Neuronal stem cell (in vitro differentiated cells): ENCODE results near the gene PDLIM7.
A peak's percentile ranks its signal among the peaks of the same experiment; 100 is the strongest.

Experiments used
- DNase-seq: peaks from one replicate; pipeline ENCODE4 v3.0.0-alpha.2; 2013; ENCODE audit warnings: low spot score
- H2AFZ ChIP-seq: one replicate; pipeline ENCODE4 v1.6.1; 2013; ENCODE audit warnings: mild to moderate bottlenecking, low read length, inconsistent platforms
- H2AK5ac ChIP-seq: 2 replicates; pipeline ENCODE4 v1.6.1; 2013; ENCODE audit warnings: low read depth, mild to moderate bottlenecking, inconsistent platforms, low read length, moderate library complexity, mixed read lengths
- H2BK120ac ChIP-seq: 2 replicates; pipeline ENCODE4 v1.6.1; 2013; ENCODE audit warnings: low read depth, mild to moderate bottlenecking, inconsistent platforms, low read length, moderate library complexity, mixed read lengths
- H2BK12ac ChIP-seq: one replicate; pipeline ENCODE4 v1.6.1; 2013; ENCODE audit warnings: low read length, inconsistent platforms
- H2BK15ac ChIP-seq: 2 replicates; pipeline ENCODE4 v1.6.1; 2013; ENCODE audit warnings: mild to moderate bottlenecking, low read length, inconsistent platforms, mixed read lengths
- H2BK5ac ChIP-seq: one replicate; pipeline ENCODE4 v1.6.1; 2013; ENCODE audit warnings: inconsistent platforms, mild to moderate bottlenecking, low read length, moderate library complexity
- H3K14ac ChIP-seq: one replicate; pipeline ENCODE4 v1.6.1; 2013; ENCODE audit warnings: low read length, inconsistent platforms
- H3K18ac ChIP-seq: 2 replicates; pipeline ENCODE4 v1.6.1; 2013; ENCODE audit warnings: low read length, inconsistent platforms
- H3K23ac ChIP-seq: 2 replicates; pipeline ENCODE4 v1.6.1; 2013; ENCODE audit warnings: low read depth, mild to moderate bottlenecking, mixed read lengths, low read length, inconsistent platforms; ENCODE audit not compliant: poor library complexity
- H3K27ac ChIP-seq: replicated peaks from 3 replicates; pipeline ENCODE4 v1.5.1; 2013; ENCODE audit warnings: low read length, inconsistent platforms
- H3K27me3 ChIP-seq, 3 experiments: 2 replicates each; pipeline ENCODE4 v1.6.1; 2013; ENCODE audit warnings: low read length in 3 of 3, mild to moderate bottlenecking in 2 of 3, inconsistent platforms in 1 of 3, low read depth in 1 of 3, mixed read lengths in 1 of 3, moderate library complexity in 1 of 3; ENCODE audit not compliant: control insufficient read depth in 3 of 3, insufficient read depth in 3 of 3
- H3K36me3 ChIP-seq, 2 donors: replicated peaks in 1 of 2; 2 replicates each; pipeline ENCODE4 v1.6.1; 2013; ENCODE audit warnings: low read length in 2 of 2; ENCODE audit not compliant: control insufficient read depth in 2 of 2, insufficient read depth in 2 of 2
- H3K4ac ChIP-seq: 2 replicates; pipeline ENCODE4 v1.6.1; 2013; ENCODE audit warnings: inconsistent platforms, mild to moderate bottlenecking, low read length, moderate library complexity
- H3K4me1 ChIP-seq, 2 donors: 1 replicate in 1 of 2; 2 replicates in 1 of 2; pipeline ENCODE4 v1.6.1; 2013; ENCODE audit warnings: low read length in 2 of 2, low read depth in 1 of 2; ENCODE audit not compliant: control insufficient read depth in 2 of 2, insufficient read depth in 1 of 2
- H3K4me2 ChIP-seq: one replicate; pipeline ENCODE4 v1.6.1; 2013; ENCODE audit warnings: mild to moderate bottlenecking, low read length, inconsistent platforms; ENCODE audit not compliant: insufficient read depth, poor library complexity, severe bottlenecking
- H3K4me3 ChIP-seq, 2 donors: 2 replicates each; pipeline ENCODE4 v1.5.1; 2013; ENCODE audit warnings: low read length in 2 of 2, mild to moderate bottlenecking in 2 of 2, inconsistent platforms in 1 of 2, moderate library complexity in 1 of 2
- H3K79me1 ChIP-seq: one replicate; pipeline ENCODE4 v1.6.1; 2013; ENCODE audit warnings: low read depth, mild to moderate bottlenecking, inconsistent platforms, low read length, moderate library complexity
- H3K9ac ChIP-seq: one replicate; pipeline ENCODE4 v1.6.1; 2013; ENCODE audit warnings: mild to moderate bottlenecking, low read depth, low read length, inconsistent platforms; ENCODE audit not compliant: poor library complexity
- H3K9me3 ChIP-seq, 2 donors: replicated peaks in 1 of 2; 2 replicates each; pipeline versions ENCODE3 to v1.6.1; 2013; ENCODE audit warnings: low read length in 2 of 2, mild to moderate bottlenecking in 2 of 2, inconsistent platforms in 1 of 2, low read depth in 1 of 2, mixed read lengths in 1 of 2, moderate library complexity in 1 of 2; ENCODE audit not compliant: control insufficient read depth in 2 of 2, insufficient read depth in 1 of 2
- H4K8ac ChIP-seq: one replicate; pipeline ENCODE4 v1.6.1; 2013; ENCODE audit warnings: low read depth, mild to moderate bottlenecking, inconsistent platforms, low read length, moderate library complexity
- H4K91ac ChIP-seq: one replicate; pipeline ENCODE4 v1.6.1; 2013; ENCODE audit warnings: low read length, low read depth, mild to moderate bottlenecking, inconsistent platforms; ENCODE audit not compliant: poor library complexity
- WGBS, 2 donors: extraction: QIAGEN DNeasy Blood & Tissue Kit; methylation state at CpG; one replicate each; pipeline ENCODE4 v1.1.7; 2013; ENCODE audit warnings: missing lambda C conversion rate in 2 of 2, mixed read lengths in 1 of 2; ENCODE audit not compliant: insufficient read length in 2 of 2, insufficient replicate concordance in 1 of 2; ENCODE audit errors: extremely low coverage in 2 of 2; 5-methylcytosine and 5-hydroxymethylcytosine counted together

PDLIM7 gene

GRCh38 chr5:177474846-177475562 is 22.4 kb downstream of the PDLIM7 start:
- no peak overlapping the region for H3K27ac ChIP-seq
- H3K4ac ChIP-seq, result no peak overlapping the region
- no peak overlapping the region for H2BK120ac ChIP-seq
- peaks cover 26 to 39% of the 10 kb centered on the region in 2 donors for H3K36me3 ChIP-seq
- H3K4me1 ChIP-seq, result peaks cover 30 to 37% of the 10 kb centered on the region in 2 donors
- no peak overlapping the region for H3K9ac ChIP-seq
- peaks cover 0 to 1% of the 10 kb centered on the region in 2 donors for H3K9me3 ChIP-seq
- H2BK12ac ChIP-seq, result no peak overlapping the region
- no peak for DNase-seq
- H2BK5ac ChIP-seq, result no peak overlapping the region
- H3K4me2 ChIP-seq, result no peak overlapping the region
- peaks cover 18% of the 10 kb centered on the region for H3K79me1 ChIP-seq
- H3K14ac ChIP-seq, result no peak overlapping the region
- no peak overlapping the region for H2AFZ ChIP-seq
- no peaks in the 10 kb centered on the region for H3K27me3 ChIP-seq
- H2BK15ac ChIP-seq, result no peak overlapping the region
- peak overlapping the region; percentile 42 for H3K18ac ChIP-seq
- no peak overlapping the region for H3K4me3 ChIP-seq
- no peak overlapping the region for H4K8ac ChIP-seq
- H3K23ac ChIP-seq, result no peak overlapping the region
- no CpG with 5 or more reads among the region's 4 CpGs for WGBS, 2 donors
- H2AK5ac ChIP-seq, result peak overlapping the region; percentile 27
- no peak overlapping the region for H4K91ac ChIP-seq

GRCh38 chr5:177474002-177474476 is 23.4 kb downstream of the PDLIM7 start:
- no CpG with 5 or more reads among the region's 7 CpGs for WGBS, 2 donors
- no peak overlapping the region for H3K14ac ChIP-seq
- peak overlapping the region; percentile 33 for H3K27ac ChIP-seq
- H2BK5ac ChIP-seq, result no peak overlapping the region
- H3K79me1 ChIP-seq, result peaks cover 23% of the 10 kb centered on the region
- H4K91ac ChIP-seq, result peak overlapping the region; percentile 6
- no peak overlapping the region for H2BK120ac ChIP-seq
- H2BK15ac ChIP-seq, result no peak overlapping the region
- H3K9me3 ChIP-seq, result no peaks in the 10 kb centered on the region
- peaks cover 39 to 41% of the 10 kb centered on the region in 2 donors for H3K4me1 ChIP-seq
- no peak for DNase-seq
- peak overlapping the region; percentile 86 for H3K18ac ChIP-seq
- H3K4me2 ChIP-seq, result no peak overlapping the region
- no peak overlapping the region for H3K4ac ChIP-seq
- no peak overlapping the region for H3K23ac ChIP-seq
- peak overlapping the region in 1 of 2 donors; percentile 94 for H3K4me3 ChIP-seq
- H3K27me3 ChIP-seq, result no peaks in the 10 kb centered on the region
- peaks cover 23 to 40% of the 10 kb centered on the region in 2 donors for H3K36me3 ChIP-seq
- no peak overlapping the region for H2BK12ac ChIP-seq
- no peak overlapping the region for H2AFZ ChIP-seq
- no peak overlapping the region for H3K9ac ChIP-seq
- no peak overlapping the region for H2AK5ac ChIP-seq
- no peak overlapping the region for H4K8ac ChIP-seq

- H3K4me3 ChIP-seq, result peak within 1 kb of the TSS; percentile 94 to 96
- peak within 1 kb of the TSS; percentile 92 for H4K91ac ChIP-seq
- H3K27ac ChIP-seq, result peak within 1 kb of the TSS; percentile 88
- DNase-seq, result no peak
- H3K23ac ChIP-seq, result peak within 1 kb of the TSS; percentile 94
- peaks cover 24 to 41% of the 10 kb centered on the region in 2 donors for H3K36me3 ChIP-seq
- H3K79me1 ChIP-seq, result peaks cover 25% of the 10 kb centered on the region
- peak within 1 kb of the TSS; percentile 94 for H3K14ac ChIP-seq
- H2BK12ac ChIP-seq, result peak within 1 kb of the TSS; percentile 69
- peak within 1 kb of the TSS; percentile 87 for H3K4me2 ChIP-seq
- H3K4ac ChIP-seq, result peak within 1 kb of the TSS; percentile 96
- H2BK120ac ChIP-seq, result peak within 1 kb of the TSS; percentile 93
- no CpG with 5 or more reads among the region's 69 CpGs for WGBS, 2 donors
- H2BK15ac ChIP-seq, result peak within 1 kb of the TSS; percentile 12
- H2AFZ ChIP-seq, result peak within 1 kb of the TSS; percentile 61
- peak within 1 kb of the TSS; percentile 95 for H2BK5ac ChIP-seq
- H3K18ac ChIP-seq, result peak within 1 kb of the TSS; percentile 99
- no peaks in the 10 kb centered on the region for H3K27me3 ChIP-seq
- H3K9me3 ChIP-seq, result no peaks in the 10 kb centered on the region
- H2AK5ac ChIP-seq, result peak within 1 kb of the TSS; percentile 68
- H4K8ac ChIP-seq, result no peak within 1 kb of the TSS
- H3K9ac ChIP-seq, result peak within 1 kb of the TSS; percentile 99
- peaks cover 41 to 44% of the 10 kb centered on the region in 2 donors for H3K4me1 ChIP-seq
Measured at GRCh38 chr5:177473443-177474001, 23.9 kb downstream of the PDLIM7 start, which contains the start of gene DBN1. DBN1 (minus strand) TSS chr5:177473634; CDS start chr5:177473521, 113 bp downstream.
